Loucy (cell line): ENCODE data around the gene SOCS2.

Source experiments
- EZH2phosphoT487 ChIP-seq: fragments of 200-600 bp; IDR thresholded peaks from 2 replicates; pipeline ENCODE4 v1.6.1; 2018; ENCODE audit warnings: antibody characterized with exemption, mild to moderate bottlenecking, moderate library complexity, borderline replicate concordance
- TF ChIP-seq, protein P1 (sequence below): fragments of 200-600 bp; sonication (generic); conservative IDR thresholded peaks from 2 replicates; pipeline ENCODE4 v1.5.1; 2014; ENCODE audit warnings: mild to moderate bottlenecking, antibody characterized with exemption, low read length

DNA sequence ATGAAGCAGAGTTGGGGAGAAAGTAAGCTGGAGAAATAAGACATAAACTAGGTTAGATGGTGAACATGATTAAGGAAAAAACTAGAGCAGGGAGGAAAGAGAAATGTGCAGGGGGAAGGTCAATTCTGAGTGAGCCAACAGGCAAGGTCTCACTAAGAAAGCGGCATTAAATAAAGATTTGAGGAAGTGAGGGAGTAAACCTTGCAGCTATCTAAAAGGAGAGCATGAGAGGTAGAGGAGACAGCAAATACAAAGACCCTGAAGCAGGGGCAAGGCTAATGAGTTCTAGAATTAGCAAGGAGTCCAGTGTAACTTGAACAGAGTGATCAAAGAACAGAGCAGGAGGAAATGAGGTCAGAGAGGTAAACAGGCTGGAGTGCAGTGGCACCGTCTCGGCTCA lies 4.4 kb upstream of the SOCS2 start:
- TF ChIP-seq, protein P1, sequence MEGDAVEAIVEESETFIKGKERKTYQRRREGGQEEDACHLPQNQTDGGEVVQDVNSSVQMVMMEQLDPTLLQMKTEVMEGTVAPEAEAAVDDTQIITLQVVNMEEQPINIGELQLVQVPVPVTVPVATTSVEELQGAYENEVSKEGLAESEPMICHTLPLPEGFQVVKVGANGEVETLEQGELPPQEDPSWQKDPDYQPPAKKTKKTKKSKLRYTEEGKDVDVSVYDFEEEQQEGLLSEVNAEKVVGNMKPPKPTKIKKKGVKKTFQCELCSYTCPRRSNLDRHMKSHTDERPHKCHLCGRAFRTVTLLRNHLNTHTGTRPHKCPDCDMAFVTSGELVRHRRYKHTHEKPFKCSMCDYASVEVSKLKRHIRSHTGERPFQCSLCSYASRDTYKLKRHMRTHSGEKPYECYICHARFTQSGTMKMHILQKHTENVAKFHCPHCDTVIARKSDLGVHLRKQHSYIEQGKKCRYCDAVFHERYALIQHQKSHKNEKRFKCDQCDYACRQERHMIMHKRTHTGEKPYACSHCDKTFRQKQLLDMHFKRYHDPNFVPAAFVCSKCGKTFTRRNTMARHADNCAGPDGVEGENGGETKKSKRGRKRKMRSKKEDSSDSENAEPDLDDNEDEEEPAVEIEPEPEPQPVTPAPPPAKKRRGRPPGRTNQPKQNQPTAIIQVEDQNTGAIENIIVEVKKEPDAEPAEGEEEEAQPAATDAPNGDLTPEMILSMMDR, result no peak
- no peak for TF ChIP-seq EZH2phosphoT487
